ENCODE measurements around the gene TRIM62.

The TRIM62 gene

DNA sequence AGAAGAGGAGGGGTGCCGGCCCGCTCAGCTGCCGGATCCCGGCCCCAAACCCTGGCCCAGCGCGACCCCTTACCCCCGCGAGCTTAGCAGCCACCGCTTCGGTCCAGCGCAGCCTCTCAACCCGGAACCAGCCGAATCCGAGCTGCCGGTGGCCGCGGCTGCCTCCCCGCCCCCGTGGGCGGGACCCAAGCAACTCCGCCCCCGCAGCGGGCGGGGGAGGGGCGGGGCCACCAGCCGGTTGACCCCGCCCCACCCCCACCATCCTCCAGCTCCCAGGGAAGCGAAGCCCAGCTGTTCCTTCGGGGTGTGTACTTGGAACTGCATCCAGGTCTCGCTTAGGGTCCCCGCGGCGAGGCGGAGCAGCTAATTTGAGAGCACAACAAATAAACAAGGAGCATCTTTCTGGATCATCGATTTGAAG, at the start of gene TRIM62:
TSS of gene TRIM62 (minus strand) at position 123 of the 421 bp plus-strand sequence. CDS start 611 bp downstream, outside the sequence.
- peak; percentile 51 to 73 (median 52) for DNase-seq (ENCODE audit: low read depth in 3 of 3)

- DNase-seq (ENCODE audit: low read depth in 3 of 3), result no peak
Measured at GRCh38 chr1:33231166-33231565, 49.3 kb upstream of the TRIM62 start.

DNA sequence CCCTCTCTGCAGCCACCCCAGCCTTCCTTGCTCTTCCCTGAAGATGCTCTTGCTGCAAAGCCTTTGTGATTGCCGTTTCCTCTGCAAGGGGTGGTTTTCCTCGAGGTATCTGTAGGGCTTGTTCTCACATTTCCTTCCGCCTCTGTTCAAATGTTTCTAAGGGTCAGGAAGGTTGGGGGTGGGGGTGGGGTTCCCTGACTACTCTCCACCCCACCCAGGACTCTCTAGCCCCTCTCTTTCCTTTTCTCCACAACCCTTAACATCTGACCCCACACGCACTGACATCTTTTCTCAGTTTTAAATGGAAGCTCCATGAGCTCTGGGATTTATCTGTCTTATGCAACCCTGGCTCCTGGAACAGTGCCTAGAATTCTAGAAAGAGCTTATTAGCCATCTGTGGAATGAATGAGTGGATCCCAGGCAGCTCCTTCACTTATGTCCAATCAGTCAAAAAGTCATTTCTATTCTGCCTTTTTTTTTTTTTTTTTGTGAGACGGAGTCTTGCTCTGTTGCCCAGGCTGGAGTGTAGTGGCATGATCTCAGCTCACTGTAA, 47.2 kb upstream of the TRIM62 start:
- DNase-seq (ENCODE audit: low read depth in 3 of 3), result no peak

DNA sequence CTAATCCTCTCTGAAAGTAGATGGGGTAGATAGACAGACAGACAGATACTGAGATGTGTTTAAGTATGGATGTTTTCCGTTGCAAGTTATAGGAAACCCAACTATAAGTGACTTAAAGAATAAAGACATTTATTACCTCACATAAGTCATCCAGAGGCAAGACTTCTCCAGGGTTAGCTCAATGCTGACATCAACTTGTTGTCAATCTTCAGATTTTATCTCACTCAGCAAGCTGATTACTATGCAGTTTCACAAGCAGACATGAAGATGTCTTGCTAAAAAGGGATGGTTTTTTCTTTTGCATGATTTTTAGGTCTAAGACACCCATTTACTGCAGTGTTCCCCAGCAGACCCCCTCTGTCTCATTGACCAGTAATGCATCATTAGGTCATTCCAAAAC, 43.7 kb upstream of the TRIM62 start:
- no peak for DNase-seq (ENCODE audit: low read depth in 3 of 3)

- DNase-seq (ENCODE audit: low read depth in 3 of 3), result no peak
Measured at GRCh38 chr1:33224166-33224707, 42.4 kb upstream of the TRIM62 start.

DNA sequence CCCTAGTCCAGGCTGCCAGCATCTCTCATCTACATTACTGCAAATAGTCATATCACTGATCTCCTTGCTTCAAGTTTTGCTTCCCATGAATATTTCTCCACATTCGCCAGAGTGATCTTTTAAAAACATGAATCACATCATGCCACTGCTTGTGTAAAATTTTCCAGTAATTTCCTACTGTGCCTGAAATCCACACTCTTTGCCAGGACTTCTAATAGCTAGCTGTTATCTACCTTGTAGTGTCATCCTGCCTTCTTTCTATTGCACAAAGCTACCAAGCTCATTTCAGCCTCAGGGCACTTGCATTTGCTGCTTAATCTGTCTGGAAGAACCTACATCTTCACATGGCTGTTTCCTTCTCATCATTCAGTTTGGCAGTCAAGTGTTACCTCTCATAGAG, 40.5 kb upstream of the TRIM62 start:
- no peak for DNase-seq (ENCODE audit: low read depth in 3 of 3)

GRCh38 chr1:33221385-33221758, 39.5 kb upstream of the TRIM62 start:
- no peak for DNase-seq (ENCODE audit: low read depth in 3 of 3)

- DNase-seq (ENCODE audit: low read depth in 3 of 3), result no peak
Measured at GRCh38 chr1:33220676-33221384, 39.0 kb upstream of the TRIM62 start.

- no peak for DNase-seq (ENCODE audit: low read depth in 3 of 3)
Measured at GRCh38 chr1:33219886-33220661, 38.2 kb upstream of the TRIM62 start.

- no peak for DNase-seq (ENCODE audit: low read depth in 3 of 3)
Measured at GRCh38 chr1:33211972-33212371, 30.1 kb upstream of the TRIM62 start.

- DNase-seq (ENCODE audit: low read depth in 3 of 3), result no peak
Measured at GRCh38 chr1:33206340-33206739, 24.5 kb upstream of the TRIM62 start.

- no peak for DNase-seq (ENCODE audit: low read depth in 3 of 3)
Measured at GRCh38 chr1:33195556-33195955, 13.7 kb upstream of the TRIM62 start.

- no peak for DNase-seq (ENCODE audit: low read depth in 3 of 3)
Measured at GRCh38 chr1:33191731-33192275, 10.0 kb upstream of the TRIM62 start.

DNA sequence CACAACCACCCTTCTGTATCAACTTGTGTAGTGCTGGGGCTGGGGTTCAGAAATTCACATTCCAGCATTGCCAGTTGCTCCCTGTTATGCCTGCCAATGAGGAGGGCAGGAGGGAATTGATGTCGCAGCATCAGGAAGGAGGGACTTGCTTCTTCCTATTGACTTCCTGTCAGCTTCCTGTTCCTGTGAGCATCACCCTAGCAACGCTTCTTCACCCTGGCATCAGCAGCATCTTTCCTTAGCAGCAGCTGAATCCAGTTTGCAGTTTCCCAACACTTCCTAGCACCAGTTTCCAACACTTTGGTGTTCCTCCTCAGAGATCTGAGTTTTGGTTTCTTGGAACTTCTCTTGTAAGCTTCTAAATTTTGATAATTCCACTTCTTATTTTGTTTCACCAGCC, 8.9 kb upstream of the TRIM62 start:
- no peak for DNase-seq (ENCODE audit: low read depth in 3 of 3)

DNA sequence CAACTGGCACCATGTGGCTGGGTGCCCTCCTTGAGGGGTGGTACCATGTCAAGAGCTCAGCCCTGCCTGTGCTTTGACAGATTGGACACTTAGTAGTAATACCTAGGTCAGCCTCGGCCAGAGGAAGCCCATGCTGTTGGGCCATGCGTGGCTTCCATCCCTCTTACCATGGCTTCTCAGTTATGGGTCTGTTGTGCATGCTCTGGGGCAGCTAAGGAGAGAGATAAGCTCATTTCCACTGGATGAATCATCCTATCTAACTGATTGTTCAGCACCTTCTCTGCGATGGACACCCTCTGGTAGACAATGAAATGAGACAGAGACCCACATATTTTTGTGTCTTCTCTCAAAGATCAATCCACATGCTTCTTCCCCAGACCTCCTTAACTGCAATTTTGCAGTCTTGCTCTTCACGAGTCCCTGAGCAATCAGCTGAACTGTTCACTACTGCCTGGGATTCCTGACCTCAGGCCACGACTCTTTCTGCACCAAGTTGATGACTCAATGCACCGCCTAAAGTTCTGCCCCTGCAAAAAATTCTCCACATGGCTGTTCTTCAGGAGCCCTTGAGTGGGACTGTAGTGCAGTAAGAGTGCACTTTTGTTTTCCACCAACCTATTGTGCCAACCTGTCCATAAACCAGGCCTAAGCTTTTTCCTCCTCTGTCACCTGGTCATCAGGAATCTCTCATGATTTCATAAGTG, 6.9 kb upstream of the TRIM62 start:
- DNase-seq (ENCODE audit: low read depth in 3 of 3), result no peak

DNA sequence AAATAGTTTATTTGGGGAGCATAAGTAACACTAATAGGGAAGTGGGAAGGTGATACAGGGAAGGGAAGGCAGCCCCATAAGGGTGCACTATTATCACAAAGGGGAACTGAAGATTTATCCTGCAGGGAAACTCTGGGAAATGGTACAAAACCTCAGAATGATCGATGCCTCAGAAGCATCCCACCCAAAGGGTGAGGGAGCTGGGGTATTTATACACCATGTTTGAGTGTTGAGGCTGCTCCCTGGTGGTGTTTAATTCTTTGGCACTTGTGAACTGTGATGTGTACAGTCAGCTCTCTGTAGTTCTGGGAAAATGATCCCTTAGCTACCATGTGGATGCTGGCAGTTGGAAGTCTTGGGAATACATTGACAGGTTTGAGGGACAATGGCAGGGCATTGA, 5.1 kb upstream of the TRIM62 start:
- DNase-seq (ENCODE audit: low read depth in 3 of 3), result no peak

DNA sequence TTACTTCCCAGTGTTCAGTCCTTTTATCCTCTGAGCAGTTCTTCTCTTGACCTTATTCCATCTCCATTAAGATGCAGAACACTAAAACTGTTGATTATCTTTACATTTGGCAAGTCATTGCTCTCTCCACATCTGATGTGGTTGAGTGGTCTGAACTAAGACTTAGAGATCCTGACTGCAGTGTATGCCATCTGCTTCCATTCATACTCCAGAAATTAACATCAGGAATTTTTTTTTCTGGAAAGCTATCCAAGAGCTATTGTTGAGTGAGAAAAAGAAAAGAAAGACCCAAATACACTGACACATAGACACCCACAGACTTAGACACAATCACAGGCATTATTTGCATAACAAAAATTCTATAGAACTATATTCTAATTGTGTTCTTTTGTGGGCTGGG, 3.7 kb upstream of the TRIM62 start:
- DNase-seq (ENCODE audit: low read depth in 3 of 3), result no peak

GRCh38 chr1:33183306-33183705, 1.5 kb upstream of the TRIM62 start:
- DNase-seq (ENCODE audit: low read depth in 3 of 3), result no peak

DNA sequence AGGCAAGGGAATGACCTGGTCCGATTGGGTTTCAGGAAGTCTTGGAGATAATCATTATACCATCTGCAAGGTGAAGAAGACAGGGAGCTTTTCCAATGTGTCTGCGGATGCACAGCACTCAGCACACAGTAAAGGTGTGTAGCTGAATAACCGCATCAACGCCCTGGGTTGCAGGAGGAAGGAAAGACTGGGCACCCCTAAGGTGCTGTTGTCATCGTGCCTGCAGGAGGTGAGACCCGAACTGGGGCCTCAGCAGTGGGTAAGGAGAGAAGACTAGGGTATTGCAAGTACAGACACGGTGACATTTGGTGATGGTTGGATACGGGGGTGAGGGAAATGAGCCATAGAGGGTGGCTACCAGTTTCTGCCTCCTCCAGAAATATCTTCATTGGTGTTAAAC, 1.1 kb upstream of the TRIM62 start:
- no peak for DNase-seq (ENCODE audit: low read depth in 3 of 3)

GRCh38 chr1:33182401-33182841, 578 bp upstream of the TRIM62 start:
- DNase-seq (ENCODE audit: low read depth in 3 of 3), result no peak
